Stimulated activated CD8-positive, alpha-beta memory T cell treated with anti-CD3 and anti-CD28 coated beads, Interleukin-7, amount 100 ng/mL, for 4 hours (primary cell): ENCODE measurements around the gene MRGPRD.
"Not testable (repeated sequence)": the region's sequence is repeated elsewhere in the genome, so short reads cannot be mapped to it uniquely, and the experiment has no call there.

ENCODE experiments used
- DNase-seq, 2 donors: peaks; one replicate each; pipeline ENCODE4 v3.0.0-alpha.2; 2020; ENCODE audit warnings: low read depth in 2 of 2

The MRGPRD gene

GRCh38 chr11:68993546-68993945 lies 12.8 kb upstream of the MRGPRD start:
- no peak for DNase-seq

GRCh38 chr11:68992743-68993255 lies 12.0 kb upstream of the MRGPRD start:
- DNase-seq: no peak

GRCh38 chr11:68990995-68991780 lies 10.4 kb upstream of the MRGPRD start:
- DNase-seq: no peak

- no peak for DNase-seq
Measured at GRCh38 chr11:68989936-68990606, 9.3 kb upstream of the MRGPRD start.

GRCh38 chr11:68988491-68988890 lies 7.7 kb upstream of the MRGPRD start:
- DNase-seq: no peak

- no peak for DNase-seq
Measured at GRCh38 chr11:68987211-68987610, 6.4 kb upstream of the MRGPRD start.

GRCh38 chr11:68983801-68984200 lies 3.0 kb upstream of the MRGPRD start:
- no peak for DNase-seq

- no peak for DNase-seq
Measured at GRCh38 chr11:68982134-68982533, 1.3 kb upstream of the MRGPRD start.

- no peak for DNase-seq
Measured at GRCh38 chr11:68979931-68980775, 633 bp downstream of the MRGPRD start.

GRCh38 chr11:68978931-68979594 lies 1.7 kb downstream of the MRGPRD start:
- DNase-seq: no peak

GRCh38 chr11:68978626-68978930 lies 2.2 kb downstream of the MRGPRD start:
- no peak for DNase-seq

- DNase-seq: no peak
Measured at GRCh38 chr11:68977781-68978625, 2.8 kb downstream of the MRGPRD start.

- no peak for DNase-seq
Measured at GRCh38 chr11:68976563-68976962, 4.2 kb downstream of the MRGPRD start.

GRCh38 chr11:68976095-68976494 lies 4.7 kb downstream of the MRGPRD start:
- no peak for DNase-seq

GRCh38 chr11:68974421-68975194 lies 6.2 kb downstream of the MRGPRD start:
- no peak for DNase-seq

GRCh38 chr11:68973706-68974105 lies 7.1 kb downstream of the MRGPRD start:
- DNase-seq: not testable (repeated sequence)

GRCh38 chr11:68973219-68973618 lies 7.6 kb downstream of the MRGPRD start:
- no peak for DNase-seq

GRCh38 chr11:68970921-68971636 lies 9.7 kb downstream of the MRGPRD start:
- no peak for DNase-seq

GRCh38 chr11:68969386-68969785 lies 11.4 kb downstream of the MRGPRD start:
- no peak for DNase-seq
